HG03175 (cell line): ENCODE results near the gene RASL10A.
"Not testable (repeated sequence)": the region's sequence is repeated elsewhere in the genome, so short reads cannot be mapped to it uniquely, and the experiment has no call there.

Experiments
- ATAC-seq: cut with Tn5 transposase; IDR thresholded peaks from one replicate; pipeline ENCODE4 v1.9.1; 2021; ENCODE audit warnings: mild to moderate bottlenecking, moderate library complexity; ENCODE audit not compliant: unreplicated experiment

RASL10A gene

GRCh38 chr22:29315286-29316140, at the start of gene RASL10A:
Gene RASL10A, minus strand, starts transcription at chr22:29315697. Its CDS starts 451 bp downstream, at chr22:29315246.
- ATAC-seq, result no peak

GRCh38 chr22:29359469-29359868, 44.0 kb upstream of the RASL10A start:
- ATAC-seq, result no peak

- not testable (repeated sequence) for ATAC-seq
Observed at GRCh38 chr22:29357193-29357890, 41.8 kb upstream of the RASL10A start.

DNA sequence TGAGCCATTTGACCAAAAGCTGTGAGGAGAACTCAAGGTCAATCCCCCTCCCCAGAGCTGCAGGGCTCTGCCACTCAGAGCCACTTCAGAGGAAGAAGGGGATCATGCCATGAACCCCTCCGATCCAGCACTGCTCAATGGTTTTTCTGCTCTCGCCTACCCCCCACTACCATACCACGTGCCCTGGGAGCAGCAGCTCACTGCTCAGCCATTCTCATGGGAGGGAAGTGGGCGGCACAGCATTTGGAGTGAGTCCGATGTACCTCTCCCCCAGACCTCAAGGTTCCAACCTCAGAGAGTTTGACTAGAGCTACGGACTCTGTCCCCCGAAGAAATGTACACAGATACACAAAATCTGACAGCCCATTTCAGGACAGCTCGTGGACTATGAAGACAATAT, 38.4 kb upstream of the RASL10A start:
- no peak for ATAC-seq

GRCh38 chr22:29353286-29353685, 37.8 kb upstream of the RASL10A start:
- no peak for ATAC-seq

- ATAC-seq, result no peak
Observed at GRCh38 chr22:29352778-29353177, 37.3 kb upstream of the RASL10A start.

DNA sequence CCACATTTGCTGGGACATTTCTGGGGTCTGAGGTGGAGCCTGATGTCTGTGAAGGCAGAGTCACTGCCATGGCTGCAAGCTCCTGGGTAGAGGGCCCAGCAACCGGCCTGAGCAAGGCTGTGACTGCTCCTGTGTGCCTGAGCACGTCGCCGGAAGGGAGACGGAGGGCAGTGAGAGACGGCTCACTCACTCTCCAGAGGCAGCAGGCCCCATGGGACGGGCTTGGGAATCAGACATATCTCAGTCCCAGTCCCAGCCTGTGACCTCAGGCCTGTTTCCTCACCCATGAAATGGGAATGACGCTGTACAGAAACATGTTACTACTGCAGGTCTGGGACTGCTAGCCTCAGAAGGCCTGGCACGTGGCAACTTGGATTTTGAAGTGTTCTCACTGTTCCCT, 36.4 kb upstream of the RASL10A start:
- ATAC-seq, result no peak

DNA sequence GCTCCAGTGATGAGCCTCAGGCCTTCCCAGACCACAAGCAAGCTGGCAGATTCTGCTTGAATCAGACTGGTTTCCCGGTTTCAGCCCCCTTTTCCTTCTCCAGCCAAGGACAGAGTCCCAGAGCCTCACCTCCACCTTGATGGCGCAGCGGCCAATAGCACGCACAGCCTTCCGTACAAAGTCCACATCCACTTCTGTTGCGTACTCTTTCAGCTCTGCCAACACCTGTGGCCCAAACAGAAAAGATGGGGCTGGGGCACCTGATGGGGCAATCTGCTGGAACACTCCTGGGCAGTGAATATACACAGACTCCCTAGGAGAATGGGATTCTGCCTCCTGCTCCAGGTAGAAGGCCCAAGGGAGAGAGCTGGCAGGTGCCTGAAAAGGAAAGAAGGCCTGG, 35.5 kb upstream of the RASL10A start:
- ATAC-seq, result no peak

GRCh38 chr22:29348956-29349355, 33.5 kb upstream of the RASL10A start:
- no peak for ATAC-seq

GRCh38 chr22:29348041-29348440, 32.5 kb upstream of the RASL10A start:
- no peak for ATAC-seq

- no peak for ATAC-seq
Observed at GRCh38 chr22:29346659-29347058, 31.2 kb upstream of the RASL10A start.

DNA sequence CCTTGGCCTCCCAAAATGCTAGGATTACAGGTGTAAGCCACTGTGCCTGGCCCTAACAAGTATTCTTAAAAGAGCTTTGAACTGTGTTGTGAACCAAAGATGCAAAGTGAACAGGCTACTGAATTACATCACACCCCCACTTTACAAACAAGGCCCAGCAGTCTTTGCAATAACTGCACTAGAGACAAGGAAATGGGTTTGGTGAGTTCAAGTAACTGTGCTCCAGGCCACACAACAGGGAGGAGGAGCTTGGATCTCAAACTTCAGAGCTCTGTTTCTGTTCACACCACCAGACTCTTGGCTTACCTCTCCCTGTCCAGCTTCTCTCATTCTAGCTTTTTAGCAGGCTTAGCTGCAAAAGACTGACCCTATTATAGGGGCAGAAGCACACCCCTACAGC, 30.4 kb upstream of the RASL10A start:
- ATAC-seq, result no peak

- ATAC-seq, result not testable (repeated sequence)
Observed at GRCh38 chr22:29344889-29345288, 29.4 kb upstream of the RASL10A start.

GRCh38 chr22:29344137-29344536, 28.6 kb upstream of the RASL10A start:
- ATAC-seq, result no peak

DNA sequence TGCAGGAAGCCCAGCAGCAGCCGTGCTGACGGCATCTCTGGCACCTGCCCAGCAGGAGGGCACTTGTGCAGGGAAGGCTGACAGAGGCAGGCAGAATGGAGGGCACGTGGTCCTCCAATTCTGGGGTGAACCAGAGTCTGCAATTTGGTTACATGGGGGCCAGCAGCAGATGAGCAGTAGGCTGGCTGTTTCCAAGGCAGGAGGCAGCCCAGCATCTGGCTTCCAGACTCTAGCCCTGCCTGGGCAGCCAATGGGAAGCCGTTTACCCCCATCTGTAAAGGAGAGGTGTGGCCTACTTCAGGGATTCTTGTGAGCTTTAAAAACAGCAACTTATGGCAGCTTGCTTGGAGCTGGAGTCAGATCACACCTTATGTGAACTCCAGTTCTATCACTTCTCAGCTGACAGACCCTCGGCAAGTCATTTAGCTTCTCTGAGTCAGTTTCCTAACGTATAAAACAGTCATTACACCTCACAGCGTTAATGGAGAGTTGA, 27.9 kb upstream of the RASL10A start:
- no peak for ATAC-seq

GRCh38 chr22:29342577-29343312, 27.2 kb upstream of the RASL10A start:
- no peak for ATAC-seq

GRCh38 chr22:29342177-29342576, 26.7 kb upstream of the RASL10A start:
- no peak for ATAC-seq

GRCh38 chr22:29341849-29342127, 26.3 kb upstream of the RASL10A start:
- no peak for ATAC-seq

GRCh38 chr22:29341056-29341848, 25.8 kb upstream of the RASL10A start:
- no peak for ATAC-seq

DNA sequence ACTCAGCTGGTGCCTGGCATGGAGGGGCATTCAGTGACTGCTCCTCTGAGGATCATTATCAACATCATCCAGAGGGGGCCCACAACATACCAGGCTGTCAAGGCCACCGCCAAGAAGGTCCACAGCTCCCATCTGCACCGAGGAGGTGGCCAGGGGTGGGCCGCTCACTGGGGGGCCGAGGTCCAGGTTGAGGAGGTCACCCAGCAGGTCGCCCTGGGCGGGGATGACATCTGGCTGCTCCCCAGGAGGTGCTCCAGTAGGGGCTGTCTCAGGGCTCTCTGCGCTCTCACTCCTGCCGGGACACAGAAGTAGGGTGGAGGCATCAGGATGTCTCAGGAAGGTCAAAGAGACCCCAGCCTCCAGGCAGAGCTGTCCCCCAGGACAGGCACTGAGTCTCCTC, 25.1 kb upstream of the RASL10A start:
- no peak for ATAC-seq
